GM10248 (cell line): ENCODE data around the gene BAIAP2L1.

Source experiments
- CTCF ChIA-PET: fragments of 300-600 bp; sonication (Branson Sonifier 250); formaldehyde crosslinking; extraction: SDS; loops from one replicate; lab custom pipeline; 2021; ENCODE audit warnings: antibody characterized with exemption; lab: Yijun Ruan, JAX
- POLR2A ChIA-PET: fragments of 350-650 bp; sonication (Branson Sonifier 250); formaldehyde crosslinking; extraction: SDS; loops from one replicate; lab custom pipeline; 2020; ENCODE audit warnings: antibody characterized with exemption; lab: Yijun Ruan, JAX
- DNase-seq: peaks from one replicate; pipeline ENCODE4 v3.0.0; 2012; ENCODE audit errors: extremely low spot score
- CTCF ChIP-seq: IDR thresholded peaks from 2 replicates; pipeline ENCODE4 v1.5.1; 2012; ENCODE audit warnings: mild to moderate bottlenecking, low read depth; ENCODE audit errors: extremely low read depth, missing control alignments, control extremely low read depth

The BAIAP2L1 gene

DNA sequence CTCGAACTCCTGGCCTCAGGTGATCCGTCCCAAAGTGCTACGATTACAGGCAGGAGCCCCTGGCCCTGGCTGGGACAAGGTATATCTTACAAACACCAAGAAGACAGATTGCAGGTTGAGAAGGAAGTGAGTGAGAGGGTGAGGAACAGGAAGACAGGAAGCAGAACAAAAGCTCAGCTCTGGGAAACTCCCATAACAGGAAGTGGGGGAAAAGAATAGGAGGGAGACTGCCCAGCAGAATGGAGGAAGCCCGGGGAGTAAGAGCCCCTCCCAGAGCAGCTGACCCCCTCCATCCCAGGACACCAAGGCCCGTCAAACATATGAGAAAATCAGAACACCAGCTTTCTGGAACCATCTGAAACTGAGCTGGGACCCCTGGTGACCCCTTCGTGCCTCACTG lies 151.8 kb downstream of the BAIAP2L1 start:
- POLR2A ChIA-PET, result no interaction called here
- DNase-seq, result no peak
- no peak for TF ChIP-seq CTCF
- CTCF ChIA-PET, result no interaction called here

GRCh38 chr7:98248156-98248555 lies 152.7 kb downstream of the BAIAP2L1 start:
- CTCF ChIA-PET, result no interaction called here
- no peak for TF ChIP-seq CTCF
- no peak for DNase-seq
- POLR2A ChIA-PET, result no interaction called here

DNA sequence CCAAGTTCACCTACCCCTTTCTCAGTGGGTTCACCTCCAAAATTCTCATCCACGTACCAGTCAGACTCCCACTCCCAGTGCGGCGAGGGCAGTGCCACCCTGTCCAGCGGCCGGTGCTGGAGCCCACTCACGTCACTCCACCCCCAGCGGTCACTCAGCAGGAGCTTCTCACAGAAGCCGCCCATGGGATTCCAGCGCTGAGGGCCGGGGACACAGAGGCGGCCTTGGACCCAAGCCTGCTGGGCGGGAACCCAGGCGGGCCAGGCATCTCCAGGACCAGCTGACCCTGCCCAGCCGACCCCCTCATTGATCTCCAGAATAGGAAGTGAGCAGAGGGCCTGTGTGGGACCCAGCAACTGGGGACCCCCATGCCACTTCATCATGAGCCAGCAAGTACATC lies 156.0 kb downstream of the BAIAP2L1 start:
- CTCF ChIA-PET, result interaction anchor here (1.7 kb wide), 1 partner anchor 76 kb away, joined by 5 read pairs; no protein-coding TSS in a partner anchor
- DNase-seq, result no peak
- TF ChIP-seq CTCF, result no peak
- POLR2A ChIA-PET, result no interaction called here

DNA sequence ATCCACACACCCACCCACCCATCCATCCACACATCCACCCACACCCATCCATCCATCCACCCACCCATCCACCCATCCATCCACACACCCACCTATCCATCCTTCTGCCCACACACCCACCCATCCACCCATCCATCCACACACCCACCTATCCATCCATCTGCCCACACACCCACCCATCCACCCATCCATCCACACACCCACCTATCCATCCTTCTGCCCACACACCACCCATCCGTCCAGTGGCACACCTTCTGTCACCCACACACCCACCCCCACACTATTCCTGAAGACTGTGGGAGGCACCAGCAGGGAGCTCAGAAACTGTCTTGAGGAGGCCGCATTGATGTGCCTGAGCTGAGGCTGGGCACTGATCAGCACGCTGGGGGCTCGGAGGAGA lies 158.0 kb downstream of the BAIAP2L1 start:
- ChIA-PET POLR2A (no interaction called here), CTCF (interaction anchor here (1.3 to 1.7 kb wide), 3 partner anchors 12 to 74 kb away, joined by 3 to 5 read pairs (median 4); no protein-coding TSS in a partner anchor)
- DNase-seq, result no peak
- TF ChIP-seq CTCF, result no peak

DNA sequence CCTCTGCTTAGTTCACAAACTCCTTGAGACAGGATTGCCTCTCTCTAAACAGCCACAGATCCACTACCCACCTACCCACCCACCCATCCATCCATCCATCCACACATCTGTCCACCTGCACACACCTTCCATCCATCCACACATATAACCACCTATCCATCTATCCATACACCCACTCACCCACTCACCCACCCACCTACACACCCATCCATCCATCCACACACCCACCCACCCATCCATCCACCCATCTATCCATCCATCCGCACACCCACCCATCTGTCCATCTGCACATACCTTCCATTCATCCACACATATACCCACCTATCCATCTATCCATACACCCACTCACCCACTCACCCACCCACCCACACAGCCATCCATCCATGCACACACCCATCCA lies 158.5 kb downstream of the BAIAP2L1 start:
- POLR2A ChIA-PET, result no interaction called here
- CTCF ChIA-PET, result interaction anchor here (0.9 to 1.5 kb wide), 4 partner anchors 8 to 32 kb away, joined by 3 to 4 read pairs (median 4); no protein-coding TSS in a partner anchor
- DNase-seq, result no peak
- TF ChIP-seq CTCF, result no peak

- POLR2A ChIA-PET, result no interaction called here
- DNase-seq, result no peak
- CTCF ChIA-PET, result interaction anchor here (0.8 to 1.5 kb wide), 6 partner anchors 9 to 220 kb away, joined by 3 to 4 read pairs (median 3); no protein-coding TSS in a partner anchor
- TF ChIP-seq CTCF, result no peak
Observed at GRCh38 chr7:98241674-98242241, 159.1 kb downstream of the BAIAP2L1 start.
